GM18511 (cell line): ENCODE measurements around the gene SNAPC3.

Source experiments
- ATAC-seq: cut with Tn5 transposase; IDR thresholded peaks from one replicate; pipeline ENCODE4 v1.9.1; 2021; ENCODE audit warnings: mild to moderate bottlenecking, moderate library complexity; ENCODE audit not compliant: unreplicated experiment

The SNAPC3 gene

DNA sequence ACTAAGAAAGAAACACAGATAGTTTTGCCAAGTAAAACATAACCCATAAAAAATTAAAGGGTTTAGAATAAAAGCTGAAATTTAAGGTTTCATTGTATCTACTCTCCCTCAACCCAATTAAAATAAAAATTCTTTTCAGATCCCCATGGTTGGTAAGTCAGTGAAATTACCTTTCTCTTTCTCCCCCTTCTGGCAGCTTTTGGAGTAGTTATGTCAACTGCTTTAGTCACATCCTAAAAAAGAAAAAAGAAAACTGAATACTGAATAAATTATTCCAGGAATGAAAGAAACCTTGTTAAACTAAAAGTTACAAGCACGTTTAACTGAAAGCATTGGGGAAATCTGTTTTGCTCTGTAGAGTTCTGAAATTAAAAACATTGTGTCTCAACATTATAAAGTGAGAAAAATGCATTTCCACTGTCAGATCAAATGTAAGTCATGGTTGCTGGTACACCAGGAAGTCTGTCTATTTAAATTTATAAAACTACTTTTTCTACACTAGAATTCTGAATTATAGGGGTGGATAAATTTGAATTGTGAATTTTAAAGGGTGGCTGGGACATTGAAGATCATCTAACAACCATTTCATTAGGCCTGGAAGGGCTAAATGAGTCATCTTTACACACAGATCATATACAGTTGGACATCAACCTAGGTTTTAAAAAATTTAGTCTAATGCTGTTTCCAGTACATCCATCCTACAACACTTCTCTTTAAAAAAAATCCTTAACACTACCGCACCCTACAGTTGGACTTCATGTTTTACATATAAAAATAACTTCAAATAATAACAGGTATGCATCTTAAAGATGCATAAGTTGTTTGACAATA is 63.4 kb downstream of the SNAPC3 start:
- no peak for ATAC-seq

- no peak for ATAC-seq
These were observed 69.3 kb downstream of the SNAPC3 start for GRCh38 chr9:15491950-15492349.

GRCh38 chr9:15492485-15493150 is 69.9 kb downstream of the SNAPC3 start:
- ATAC-seq, result no peak

DNA sequence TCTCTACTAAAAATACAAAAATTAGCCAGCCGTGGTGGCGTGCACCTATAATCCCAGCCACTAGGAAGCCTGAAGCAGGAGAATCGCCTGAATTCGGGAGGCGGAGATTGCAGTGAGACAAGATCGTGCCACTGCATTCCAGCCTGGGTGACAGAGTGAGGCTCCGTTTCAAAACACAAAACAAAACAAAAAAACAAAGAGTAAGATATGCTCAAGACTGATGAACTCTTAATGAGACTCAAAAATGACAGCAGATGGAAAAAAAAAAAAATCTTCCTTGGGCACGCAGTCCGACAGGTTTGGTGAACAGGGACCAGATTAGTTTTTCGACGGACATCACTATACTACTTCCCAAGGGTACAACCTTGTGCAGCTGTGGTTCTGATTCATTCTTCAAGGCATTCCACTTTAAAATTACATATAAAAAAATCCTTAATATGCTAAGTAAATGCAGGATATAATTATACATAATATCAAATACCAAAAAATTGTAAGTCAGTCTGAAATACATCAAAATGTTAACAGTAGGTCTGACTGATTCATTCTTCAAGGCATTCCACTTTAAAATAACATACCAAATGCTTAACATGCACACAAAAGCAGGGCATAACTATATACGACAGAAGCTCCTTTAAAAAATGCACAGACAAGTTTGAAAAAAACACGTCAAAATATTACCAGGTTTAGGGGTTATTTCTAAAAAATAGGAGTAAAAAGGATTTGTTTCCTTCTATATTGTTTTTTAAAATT is 75.7 kb downstream of the SNAPC3 start:
- no peak for ATAC-seq

GRCh38 chr9:15499139-15499538 is 76.5 kb downstream of the SNAPC3 start:
- no peak for ATAC-seq

- no peak for ATAC-seq
These were observed 78.5 kb downstream of the SNAPC3 start for GRCh38 chr9:15501179-15501578.

DNA sequence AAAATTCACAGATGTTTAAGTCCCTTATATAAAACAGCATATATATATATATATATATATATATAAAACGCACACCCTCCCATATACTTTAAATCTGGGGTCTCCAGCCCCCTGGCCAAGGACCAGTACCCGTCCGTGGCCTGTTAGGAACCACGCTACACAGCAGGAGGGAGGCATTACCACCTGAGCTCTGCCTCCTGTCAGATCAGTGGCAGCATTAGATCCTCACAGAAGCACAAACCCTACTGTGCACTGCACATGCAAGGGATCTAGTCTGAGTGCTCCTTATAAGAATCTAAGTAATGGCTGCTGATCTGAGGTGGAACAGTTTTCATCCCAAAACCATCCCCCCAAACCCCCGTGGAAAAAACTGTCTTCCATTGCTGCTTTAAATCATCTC is 79.1 kb downstream of the SNAPC3 start:
- no peak for ATAC-seq

- ATAC-seq, result no peak
These were observed 83.2 kb downstream of the SNAPC3 start for GRCh38 chr9:15505921-15506320.

GRCh38 chr9:15509931-15510788 is 87.5 kb downstream of the SNAPC3 start:
- ATAC-seq, result peak; percentile 43

GRCh38 chr9:15510789-15511575 is 88.3 kb downstream of the SNAPC3 start, which contains the start of gene PSIP1:
TSS of gene PSIP1 (minus strand) at chr9:15510970. CDS start at chr9:15510188, 782 bp downstream.
- peak; percentile 85 for ATAC-seq
